ENCODE data around the gene CCDC187.

The CCDC187 gene

GRCh38 chr9:136251264-136252115 lies 52.4 kb downstream of the CCDC187 start:
- TF ChIP-seq CTCF (IDR thresholded peaks at IDR 0.05; ENCODE audit: low read depth, low read length, missing control alignments): no peak
- no peak overlapping the region for H3K4me3 ChIP-seq (replicated peaks; ENCODE audit: low read depth, low read length)
- DNase-seq (ENCODE audit: extremely low read depth, low read depth): no peak

GRCh38 chr9:136250676-136251075 lies 53.2 kb downstream of the CCDC187 start:
- TF ChIP-seq CTCF (IDR thresholded peaks at IDR 0.05; ENCODE audit: low read depth, low read length, missing control alignments): no peak
- no peak overlapping the region for H3K4me3 ChIP-seq (replicated peaks; ENCODE audit: low read depth, low read length)
- no peak for DNase-seq (ENCODE audit: extremely low read depth, low read depth)

GRCh38 chr9:136249877-136250559 lies 53.9 kb downstream of the CCDC187 start:
- no peak for DNase-seq (ENCODE audit: extremely low read depth, low read depth)
- no peak overlapping the region for H3K4me3 ChIP-seq (replicated peaks; ENCODE audit: low read depth, low read length)
- no peak for TF ChIP-seq CTCF (IDR thresholded peaks at IDR 0.05; ENCODE audit: low read depth, low read length, missing control alignments)

- no peak for DNase-seq (ENCODE audit: extremely low read depth, low read depth)
- no peak for TF ChIP-seq CTCF (IDR thresholded peaks at IDR 0.05; ENCODE audit: low read depth, low read length, missing control alignments)
Observed at GRCh38 chr9:136248951-136249876, 54.7 kb downstream of the CCDC187 start.

GRCh38 chr9:136247947-136248637 lies 55.8 kb downstream of the CCDC187 start:
- no peak for DNase-seq (ENCODE audit: extremely low read depth, low read depth)

More at GRCh38 chr9:136248951-136249876, 54.7 kb downstream of the CCDC187 start:
- H3K4me3 ChIP-seq (replicated peaks; ENCODE audit: low read depth, low read length): no peak overlapping the region

More at GRCh38 chr9:136247947-136248637, 55.8 kb downstream of the CCDC187 start:
- no peak overlapping the region for H3K4me3 ChIP-seq (replicated peaks; ENCODE audit: low read depth, low read length)
- no peak for TF ChIP-seq CTCF (IDR thresholded peaks at IDR 0.05; ENCODE audit: low read depth, low read length, missing control alignments)

Measured in HFF-Myc (cell line).